ENCODE data around the gene SORBS1. TPM values are rescaled to one million over a fixed set of nuclear protein-coding genes. Genes with fewer than 3 reads are reported as not detected.

The SORBS1 gene
- total and polyA plus RNA-seq, 12 donors, result 140 to 1,253 (median 1,042) TPM

DNA sequence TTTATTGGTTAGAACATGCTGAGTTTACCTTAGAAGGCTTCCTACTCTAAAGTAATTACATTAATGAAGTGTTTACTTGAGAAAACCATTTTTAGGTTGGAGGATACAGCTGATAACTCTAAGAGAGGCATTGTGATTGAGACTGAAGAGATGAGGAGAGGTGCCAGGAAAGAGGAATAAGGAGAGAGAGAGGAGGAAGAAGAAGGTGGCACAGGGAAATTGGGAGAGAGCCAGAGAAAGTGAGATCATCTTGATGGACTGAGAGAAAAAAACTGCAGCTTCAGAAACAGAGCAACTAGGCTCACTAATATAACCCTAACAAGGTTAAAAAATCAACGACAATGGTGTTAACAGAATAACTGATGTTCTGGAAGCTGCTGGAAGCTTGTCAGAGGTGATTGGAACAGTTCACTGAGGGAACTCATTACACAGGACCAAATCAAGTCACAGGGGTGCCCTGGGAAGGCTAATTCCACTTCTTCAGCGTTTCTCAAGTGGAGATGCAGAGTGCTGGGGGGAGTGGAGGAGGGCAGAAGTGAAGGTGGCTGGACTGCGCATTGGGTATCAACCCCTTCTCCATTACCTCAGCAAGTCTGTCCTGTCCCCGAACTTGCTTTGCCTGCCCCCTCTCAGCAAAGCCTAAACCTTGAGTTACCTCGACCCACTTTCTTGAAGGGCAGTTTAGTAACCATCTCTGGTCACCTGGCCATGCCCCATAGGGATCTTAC lies 6.9 kb upstream of the SORBS1 start:
- WGBS, 2 donors, result 69 to 79% methylated on average over 5 of the region's 5 CpGs
- no peak overlapping the region for H3K4me3 ChIP-seq
- H3K27me3 ChIP-seq, result no peaks in the 10 kb centered on the region
- intact Hi-C loops (cut with DNase I), result loop anchor here in 1 of 10 donors (10.0 kb wide), 1 partner anchor 123 kb away; no protein-coding TSS in a partner anchor
- H3K36me3 ChIP-seq, result no peaks in the 10 kb centered on the region
- no peak overlapping the region for H3K27ac ChIP-seq
- TF ChIP-seq, protein P1, sequence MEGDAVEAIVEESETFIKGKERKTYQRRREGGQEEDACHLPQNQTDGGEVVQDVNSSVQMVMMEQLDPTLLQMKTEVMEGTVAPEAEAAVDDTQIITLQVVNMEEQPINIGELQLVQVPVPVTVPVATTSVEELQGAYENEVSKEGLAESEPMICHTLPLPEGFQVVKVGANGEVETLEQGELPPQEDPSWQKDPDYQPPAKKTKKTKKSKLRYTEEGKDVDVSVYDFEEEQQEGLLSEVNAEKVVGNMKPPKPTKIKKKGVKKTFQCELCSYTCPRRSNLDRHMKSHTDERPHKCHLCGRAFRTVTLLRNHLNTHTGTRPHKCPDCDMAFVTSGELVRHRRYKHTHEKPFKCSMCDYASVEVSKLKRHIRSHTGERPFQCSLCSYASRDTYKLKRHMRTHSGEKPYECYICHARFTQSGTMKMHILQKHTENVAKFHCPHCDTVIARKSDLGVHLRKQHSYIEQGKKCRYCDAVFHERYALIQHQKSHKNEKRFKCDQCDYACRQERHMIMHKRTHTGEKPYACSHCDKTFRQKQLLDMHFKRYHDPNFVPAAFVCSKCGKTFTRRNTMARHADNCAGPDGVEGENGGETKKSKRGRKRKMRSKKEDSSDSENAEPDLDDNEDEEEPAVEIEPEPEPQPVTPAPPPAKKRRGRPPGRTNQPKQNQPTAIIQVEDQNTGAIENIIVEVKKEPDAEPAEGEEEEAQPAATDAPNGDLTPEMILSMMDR (IDR thresholded peaks at IDR 0.05), result no peak
- ATAC-seq (peak in 1 of 8 donors; percentile 7), DNase-seq (no peak)
- peaks cover 0 to 17% (median 6%) of the 10 kb centered on the region in 9 donors for H3K4me1 ChIP-seq
- H3K9me3 ChIP-seq, result no peaks in the 10 kb centered on the region

- ATAC-seq, result no peak
- intact Hi-C loops (cut with DNase I), result loop anchor here in 1 of 10 donors (10.0 kb wide), 1 partner anchor 121 kb away; no protein-coding TSS in a partner anchor
- H3K27me3 ChIP-seq, result no peaks in the 10 kb centered on the region
- TF ChIP-seq, protein P1 (IDR thresholded peaks at IDR 0.05), result no peak
- H3K9me3 ChIP-seq, result no peaks in the 10 kb centered on the region
- DNase-seq, result no peak
- WGBS, 2 donors, result 88 to 93% methylated on average over 6 of the region's 6 CpGs
- no peak overlapping the region for H3K4me3 ChIP-seq
- H3K4me1 ChIP-seq, result peaks cover 0 to 18% (median 4%) of the 10 kb centered on the region in 9 donors
- no peaks in the 10 kb centered on the region for H3K36me3 ChIP-seq
- no peak overlapping the region for H3K27ac ChIP-seq
These were observed 5.0 kb upstream of the SORBS1 start for GRCh38 chr10:95566136-95566535.

DNA sequence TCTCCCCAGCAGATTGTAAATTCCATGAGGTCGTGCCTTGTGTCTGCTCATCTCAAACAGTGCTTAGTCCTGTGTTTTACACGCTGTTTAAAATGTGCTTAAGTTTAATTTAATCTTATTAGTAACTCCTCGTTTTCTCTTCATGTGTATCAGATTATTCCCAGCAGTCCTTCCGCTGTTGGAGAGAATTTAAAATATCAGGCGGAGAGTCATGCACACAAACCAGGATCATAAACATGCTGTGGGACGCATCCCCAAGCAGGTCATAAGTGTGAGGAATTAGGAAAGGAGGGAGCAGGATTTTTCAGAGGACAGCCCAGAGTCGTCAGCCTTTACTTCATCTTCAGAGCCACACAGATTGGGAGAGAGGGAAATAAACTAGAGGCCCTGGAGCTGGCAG lies 4.2 kb upstream of the SORBS1 start:
- Histone ChIP-seq H3K9me3 (no peaks in the 10 kb centered on the region), H3K27me3 (no peaks in the 10 kb centered on the region), H3K36me3 (no peaks in the 10 kb centered on the region), H3K4me3 (no peak overlapping the region), H3K27ac (no peak overlapping the region), H3K4me1 (peaks cover 0 to 19% (median 7%) of the 10 kb centered on the region in 9 donors)
- ATAC-seq (no peak), DNase-seq (no peak)
- intact Hi-C loops (cut with DNase I), result loop anchor here in 1 of 10 donors (10.0 kb wide), 1 partner anchor 121 kb away; no protein-coding TSS in a partner anchor
- TF ChIP-seq, protein P1 (IDR thresholded peaks at IDR 0.05), result no peak
- 67 to 76% methylated on average over 7 of the region's 7 CpGs for WGBS, 2 donors

- Histone ChIP-seq H3K4me3 (no peak overlapping the region), H3K27me3 (peaks cover 0 to 8% (median 0%) of the 10 kb centered on the region in 7 donors), H3K9me3 (no peaks in the 10 kb centered on the region), H3K4me1 (peaks cover 0 to 29% (median 17%) of the 10 kb centered on the region in 9 donors), H3K27ac (no peak overlapping the region), H3K36me3 (no peaks in the 10 kb centered on the region)
- intact Hi-C loops (cut with DNase I), result loop anchor here in 5 of 10 donors (5.0 to 10.0 kb wide), 4 partner anchors 87 to 132 kb away; no protein-coding TSS in a partner anchor
- TF ChIP-seq, protein P1 (IDR thresholded peaks at IDR 0.05), result no peak
- DNase-seq (no peak), ATAC-seq (no peak)
- 97 to 100% methylated on average over 7 of the region's 7 CpGs for WGBS, 2 donors
These were observed 3.1 kb upstream of the SORBS1 start for GRCh38 chr10:95564291-95564690.
